ENCODE measurements around the gene MTA1. TPM values are rescaled to one million over a fixed set of nuclear protein-coding genes. Genes with fewer than 3 reads are reported as not detected.

The MTA1 gene
- total RNA-seq, 4 donors from 2014 or later = 67.5 to 213 (median 95.3) TPM

DNA sequence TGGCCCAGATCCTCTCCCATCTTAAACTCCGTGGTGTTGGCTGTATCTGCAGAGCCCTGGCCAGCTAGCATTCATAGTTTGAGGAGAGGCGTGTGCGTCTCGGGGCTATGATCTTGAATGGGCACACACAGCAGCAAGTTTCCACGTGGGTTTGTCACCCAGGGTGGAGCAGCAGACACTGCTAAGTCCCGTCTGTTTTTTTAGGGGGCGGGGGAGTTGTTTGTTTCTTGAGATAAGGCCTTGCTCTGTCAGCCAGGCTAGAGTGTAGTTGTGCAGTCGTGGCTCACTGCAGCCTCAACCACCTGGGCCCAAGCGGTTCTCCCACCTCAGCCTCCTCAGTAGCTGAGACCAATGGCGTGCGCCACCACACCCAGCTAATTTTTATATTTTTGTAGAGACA is 41.4 kb upstream of the MTA1 start:
- Histone ChIP-seq H3K4me1 (no peaks in the 10 kb centered on the region), H3K36me3 (peaks cover 0 to 58% (median 2%) of the 10 kb centered on the region in 3 donors), H3K9me3 (no peaks in the 10 kb centered on the region), H3K27me3 (no peaks in the 10 kb centered on the region), H3K4me3 (no peak overlapping the region), H3K27ac (no peak overlapping the region)
- DNase-seq (ENCODE audit: low spot score in 2 of 2) = no peak
- WGBS, 2 donors = 78 to 83% methylated on average over 11 of the region's 11 CpGs
- TF ChIP-seq EP300 (IDR thresholded peaks at IDR 0.05) = no peak
- TF ChIP-seq, protein P1, sequence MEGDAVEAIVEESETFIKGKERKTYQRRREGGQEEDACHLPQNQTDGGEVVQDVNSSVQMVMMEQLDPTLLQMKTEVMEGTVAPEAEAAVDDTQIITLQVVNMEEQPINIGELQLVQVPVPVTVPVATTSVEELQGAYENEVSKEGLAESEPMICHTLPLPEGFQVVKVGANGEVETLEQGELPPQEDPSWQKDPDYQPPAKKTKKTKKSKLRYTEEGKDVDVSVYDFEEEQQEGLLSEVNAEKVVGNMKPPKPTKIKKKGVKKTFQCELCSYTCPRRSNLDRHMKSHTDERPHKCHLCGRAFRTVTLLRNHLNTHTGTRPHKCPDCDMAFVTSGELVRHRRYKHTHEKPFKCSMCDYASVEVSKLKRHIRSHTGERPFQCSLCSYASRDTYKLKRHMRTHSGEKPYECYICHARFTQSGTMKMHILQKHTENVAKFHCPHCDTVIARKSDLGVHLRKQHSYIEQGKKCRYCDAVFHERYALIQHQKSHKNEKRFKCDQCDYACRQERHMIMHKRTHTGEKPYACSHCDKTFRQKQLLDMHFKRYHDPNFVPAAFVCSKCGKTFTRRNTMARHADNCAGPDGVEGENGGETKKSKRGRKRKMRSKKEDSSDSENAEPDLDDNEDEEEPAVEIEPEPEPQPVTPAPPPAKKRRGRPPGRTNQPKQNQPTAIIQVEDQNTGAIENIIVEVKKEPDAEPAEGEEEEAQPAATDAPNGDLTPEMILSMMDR (IDR thresholded peaks at IDR 0.05) = no peak
- TF ChIP-seq POLR2A (IDR thresholded peaks at IDR 0.05) = no peak

DNA sequence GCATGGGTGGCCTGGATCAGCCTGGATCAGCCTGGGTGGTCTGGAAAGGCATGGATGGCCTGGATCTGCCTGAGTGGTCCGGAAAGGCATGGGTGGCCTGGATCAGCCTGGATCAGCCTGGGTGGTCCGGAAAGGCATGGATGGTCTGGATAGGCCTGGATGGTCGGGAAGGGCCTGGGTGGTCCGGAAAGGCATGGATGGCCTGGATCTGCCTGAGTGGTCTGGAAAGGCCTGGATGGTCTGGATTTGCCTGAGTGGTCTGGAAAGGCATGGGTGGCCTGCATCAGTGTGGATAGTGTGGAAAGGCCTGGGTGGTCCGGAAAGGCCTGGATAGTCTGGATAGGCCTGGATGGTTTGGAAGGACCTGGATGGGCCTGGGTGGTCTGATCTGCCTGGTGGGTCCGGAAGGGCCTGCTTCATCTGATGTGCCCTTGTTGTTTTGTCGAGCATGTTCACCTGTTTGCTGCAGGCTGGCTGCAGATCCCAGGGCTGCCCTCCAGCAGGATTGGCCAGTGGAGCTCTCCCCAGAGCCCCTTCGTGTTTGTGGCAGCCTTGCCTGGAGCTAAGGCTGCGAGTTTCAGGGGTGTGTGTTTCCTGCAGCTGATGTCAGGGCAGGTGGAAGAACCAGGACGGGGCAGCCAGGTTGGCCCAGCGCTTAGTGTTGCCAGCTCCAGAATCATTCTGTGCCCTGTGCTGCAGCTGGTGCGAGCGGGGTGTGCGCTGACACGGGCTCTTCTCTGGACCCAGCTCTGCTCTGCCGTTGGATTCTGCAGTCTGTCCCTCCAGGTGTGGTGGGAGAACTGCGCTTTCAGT is 40.5 kb upstream of the MTA1 start:
- Histone ChIP-seq H3K27ac (no peak overlapping the region), H3K36me3 (peaks cover 0 to 67% (median 4%) of the 10 kb centered on the region in 3 donors), H3K27me3 (no peaks in the 10 kb centered on the region), H3K9me3 (no peaks in the 10 kb centered on the region), H3K4me1 (no peaks in the 10 kb centered on the region), H3K4me3 (no peak overlapping the region)
- TF ChIP-seq POLR2A (IDR thresholded peaks at IDR 0.05) (no peak), EP300 (IDR thresholded peaks at IDR 0.05) (no peak)
- TF ChIP-seq, protein P1 (IDR thresholded peaks at IDR 0.05) = no peak
- DNase-seq (ENCODE audit: low spot score in 2 of 2) = no peak
- 80 to 88% methylated on average over 10 to 17 of the region's 17 CpGs for WGBS, 2 donors

DNA sequence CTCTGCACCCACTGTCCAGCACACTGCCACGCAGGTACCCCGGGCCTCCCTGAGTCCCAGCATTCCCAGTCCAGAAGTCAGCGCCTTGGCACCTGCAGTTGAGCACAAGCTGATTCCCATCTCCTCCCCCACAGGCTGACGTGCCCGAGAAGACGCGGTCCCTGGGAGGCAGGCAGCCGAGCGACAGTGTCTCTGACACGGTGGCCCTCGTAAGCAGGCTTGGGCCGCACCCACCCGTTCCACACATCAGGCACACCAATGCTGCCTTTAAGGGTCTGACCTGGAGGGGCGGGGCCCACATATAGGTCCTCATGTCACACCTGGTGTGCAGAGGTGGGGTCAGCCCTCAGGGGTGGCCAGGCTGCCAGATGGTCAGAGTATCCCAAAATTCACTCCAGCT is 39.7 kb upstream of the MTA1 start:
- Histone ChIP-seq H3K4me3 (no peak overlapping the region), H3K4me1 (no peaks in the 10 kb centered on the region), H3K27me3 (no peaks in the 10 kb centered on the region), H3K9me3 (no peaks in the 10 kb centered on the region), H3K36me3 (peaks cover 0 to 75% (median 4%) of the 10 kb centered on the region in 3 donors), H3K27ac (no peak overlapping the region)
- 91 to 95% methylated on average over 14 of the region's 14 CpGs for WGBS, 2 donors
- TF ChIP-seq EP300 (IDR thresholded peaks at IDR 0.05) (no peak), POLR2A (IDR thresholded peaks at IDR 0.05) (no peak)
- TF ChIP-seq, protein P1 (IDR thresholded peaks at IDR 0.05) = no peak
- DNase-seq (ENCODE audit: low spot score in 2 of 2) = no peak

DNA sequence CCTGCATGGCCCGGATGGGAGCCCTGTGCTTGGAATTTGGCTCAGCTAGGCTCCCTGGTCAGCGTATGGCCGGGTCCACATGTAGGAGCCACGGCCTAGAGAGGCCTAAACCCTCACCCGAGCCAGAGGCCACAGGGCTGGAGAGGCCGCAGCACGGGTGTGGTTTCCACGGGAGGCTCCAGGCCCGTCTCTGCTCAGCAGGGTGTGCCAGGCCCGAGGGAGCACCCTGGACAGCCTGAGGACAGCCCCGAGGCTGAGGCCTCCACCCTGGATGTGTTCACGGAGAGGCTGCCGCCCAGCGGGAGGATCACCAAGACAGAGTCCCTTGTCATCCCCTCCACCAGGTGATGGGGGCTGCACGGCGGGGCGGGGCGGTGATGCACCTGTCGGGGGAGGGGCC is 38.9 kb upstream of the MTA1 start:
- H3K27me3 ChIP-seq = no peaks in the 10 kb centered on the region
- no peaks in the 10 kb centered on the region for H3K9me3 ChIP-seq
- no peak for DNase-seq (ENCODE audit: low spot score in 2 of 2)
- peaks cover 0 to 83% (median 4%) of the 10 kb centered on the region in 3 donors for H3K36me3 ChIP-seq
- no peak overlapping the region for H3K4me3 ChIP-seq
- no peaks in the 10 kb centered on the region for H3K4me1 ChIP-seq
- TF ChIP-seq POLR2A (IDR thresholded peaks at IDR 0.05) (no peak), EP300 (IDR thresholded peaks at IDR 0.05) (no peak)
- TF ChIP-seq, protein P1 (IDR thresholded peaks at IDR 0.05) = no peak
- 85 to 91% methylated on average over 17 to 19 of the region's 19 CpGs for WGBS, 2 donors
- no peak overlapping the region for H3K27ac ChIP-seq
